CD4-positive, alpha-beta T cell (primary cell): Measurements from ENCODE around the gene LRP1B. TPM values are rescaled to one million over a fixed set of nuclear protein-coding genes. Genes with fewer than 3 reads are reported as not detected.

ENCODE experiments used
- ATAC-seq: fragments of 200-7000 bp; cut with Tn5 transposase; one replicate; pipeline ENCODE4 v1.10.0; 2022; ENCODE audit warnings: mild to moderate bottlenecking; ENCODE audit not compliant: poor library complexity
- CTCF ChIA-PET: fragments of 350-600 bp; sonication (Branson Sonifier 250); formaldehyde crosslinking; loops from one replicate; lab custom pipeline; 2021; ENCODE audit warnings: antibody characterized with exemption, inconsistent platforms; lab: Charles Lee
- POLR2A ChIA-PET: fragments of 350-600 bp; sonication (Branson Sonifier 250); formaldehyde crosslinking; loops from one replicate; lab custom pipeline; 2021; ENCODE audit warnings: antibody characterized with exemption, inconsistent platforms; lab: Charles Lee
- DNase-seq, 14 experiments: peaks; one replicate each; pipeline ENCODE4 v3.0.0-alpha.2; 2013 to 2020; ENCODE audit warnings: mixed read lengths in 2 of 14
- H3K27ac ChIP-seq, 2 donors: one replicate each; pipeline versions ENCODE4 v1.5.1 to v1.7.0; 2013; ENCODE audit warnings: low read length in 2 of 2, low read depth in 1 of 2, mild to moderate bottlenecking in 1 of 2
- H3K27me3 ChIP-seq, 2 experiments: 1 replicate in 1 of 2; 2 replicates in 1 of 2; pipeline versions ENCODE4 v1.6.1 to v1.7.0; 2013; ENCODE audit warnings: low read length in 2 of 2, control low read depth in 1 of 2, mild to moderate bottlenecking in 1 of 2, moderate library complexity in 1 of 2; ENCODE audit not compliant: insufficient read depth in 2 of 2, control insufficient read depth in 1 of 2
- H3K36me3 ChIP-seq: one replicate; pipeline ENCODE4 v1.6.1; 2013; ENCODE audit warnings: low read length, control low read depth; ENCODE audit not compliant: insufficient read depth
- H3K4me1 ChIP-seq: one replicate; pipeline ENCODE4 v1.6.1; 2013; ENCODE audit warnings: low read length, control low read depth; ENCODE audit not compliant: insufficient read depth
- H3K4me3 ChIP-seq: one replicate; pipeline ENCODE4 v1.5.1; 2013; ENCODE audit warnings: mild to moderate bottlenecking, low read length, moderate library complexity
- H3K9me3 ChIP-seq, 2 experiments: 1 replicate in 1 of 2; 2 replicates in 1 of 2; pipeline versions ENCODE4 v1.6.1 to v1.7.0; 2013; ENCODE audit warnings: low read length in 2 of 2, mild to moderate bottlenecking in 2 of 2, control low read depth in 1 of 2, moderate library complexity in 1 of 2; ENCODE audit not compliant: control insufficient read depth in 1 of 2, insufficient read depth in 1 of 2
- H3K27ac Mint-ChIP-seq: one replicate; pipeline ENCODE4 v1.8.0; 2020; ENCODE audit warnings: mixed read lengths
- H3K27me3 Mint-ChIP-seq: one replicate; pipeline ENCODE4 v1.8.0; 2021; ENCODE audit warnings: mixed read lengths
- H3K36me3 Mint-ChIP-seq: one replicate; pipeline ENCODE4 v1.8.0; 2021; ENCODE audit warnings: low read depth, mixed read lengths
- H3K4me1 Mint-ChIP-seq: one replicate; pipeline ENCODE4 v1.8.0; 2021; ENCODE audit warnings: low read depth, mixed read lengths
- H3K4me3 Mint-ChIP-seq: one replicate; pipeline ENCODE4 v1.8.0; 2020; ENCODE audit warnings: mild to moderate bottlenecking, mixed read lengths
- H3K9me3 Mint-ChIP-seq: one replicate; pipeline ENCODE4 v1.8.0; 2020; ENCODE audit warnings: mixed read lengths
- intact Hi-C, 2 experiments: fragments of 100-400 bp; cut with DNase I in 1 of 2; cut with micrococcal nuclease in 1 of 2; formaldehyde crosslinking; loops; one replicate each; pipeline versions ENCODE4 v1.15.1 to v1.9.0; 2023 to 2025; cut with DNase I, micrococcal nuclease
- total RNA-seq, 174 experiments: library from RNA in 2 of 174; stranded (reverse) in 2 of 174; gene quantifications; one replicate each; pipeline ENCODE4 v1.2.3 and lab custom pipeline; 2021 to 2026
- TF ChIP-seq, protein P1 (sequence below): fragments of 200-600 bp; IDR thresholded peaks from one replicate; pipeline ENCODE4 v1.8.0; 2022; ENCODE audit warnings: antibody characterized with exemption, mild to moderate bottlenecking

LRP1B gene
- total RNA-seq, 2 experiments from 2014 or later, result not detected

DNA sequence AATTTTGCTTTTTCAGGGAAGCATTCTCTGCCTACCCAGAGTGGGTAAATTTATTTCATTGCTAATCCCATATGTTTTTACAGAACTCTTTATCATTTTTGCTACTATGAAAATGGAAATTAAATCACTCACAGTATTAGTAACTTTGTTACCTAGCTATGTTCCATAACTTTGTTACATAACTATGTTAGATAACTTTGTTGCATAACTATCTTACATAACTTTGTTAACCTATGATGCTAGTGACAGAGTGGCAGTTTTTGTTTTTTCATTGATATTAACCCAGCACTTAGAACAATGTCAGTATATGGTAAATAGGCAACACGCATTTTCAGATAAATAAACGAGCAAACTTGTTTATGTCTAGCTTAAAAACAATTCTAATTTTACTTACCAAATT lies 286.6 kb downstream of the LRP1B start:
- ATAC-seq (no peak), DNase-seq (no peak)
- H3K36me3 ChIP-seq, result no peaks in the 10 kb centered on the region
- POLR2A ChIA-PET, result no interaction called here
- no peaks in the 10 kb centered on the region for H3K27me3 ChIP-seq
- H3K4me1 Mint-ChIP-seq, result no peaks in the 10 kb centered on the region
- peaks cover 2% of the 10 kb centered on the region for H3K9me3 Mint-ChIP-seq
- CTCF ChIA-PET, result no interaction called here
- H3K4me1 ChIP-seq, result no peaks in the 10 kb centered on the region
- no peak overlapping the region for H3K27ac Mint-ChIP-seq
- TF ChIP-seq, protein P1, sequence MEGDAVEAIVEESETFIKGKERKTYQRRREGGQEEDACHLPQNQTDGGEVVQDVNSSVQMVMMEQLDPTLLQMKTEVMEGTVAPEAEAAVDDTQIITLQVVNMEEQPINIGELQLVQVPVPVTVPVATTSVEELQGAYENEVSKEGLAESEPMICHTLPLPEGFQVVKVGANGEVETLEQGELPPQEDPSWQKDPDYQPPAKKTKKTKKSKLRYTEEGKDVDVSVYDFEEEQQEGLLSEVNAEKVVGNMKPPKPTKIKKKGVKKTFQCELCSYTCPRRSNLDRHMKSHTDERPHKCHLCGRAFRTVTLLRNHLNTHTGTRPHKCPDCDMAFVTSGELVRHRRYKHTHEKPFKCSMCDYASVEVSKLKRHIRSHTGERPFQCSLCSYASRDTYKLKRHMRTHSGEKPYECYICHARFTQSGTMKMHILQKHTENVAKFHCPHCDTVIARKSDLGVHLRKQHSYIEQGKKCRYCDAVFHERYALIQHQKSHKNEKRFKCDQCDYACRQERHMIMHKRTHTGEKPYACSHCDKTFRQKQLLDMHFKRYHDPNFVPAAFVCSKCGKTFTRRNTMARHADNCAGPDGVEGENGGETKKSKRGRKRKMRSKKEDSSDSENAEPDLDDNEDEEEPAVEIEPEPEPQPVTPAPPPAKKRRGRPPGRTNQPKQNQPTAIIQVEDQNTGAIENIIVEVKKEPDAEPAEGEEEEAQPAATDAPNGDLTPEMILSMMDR, result no peak
- no peaks in the 10 kb centered on the region for H3K36me3 Mint-ChIP-seq
- H3K27ac ChIP-seq, result no peak overlapping the region
- H3K9me3 ChIP-seq, result peaks cover 0 to 5% of the 10 kb centered on the region in 2 experiments
- intact Hi-C loops, result no loop called here
- H3K4me3 ChIP-seq, result no peak overlapping the region
- H3K27me3 Mint-ChIP-seq, result no peaks in the 10 kb centered on the region
- H3K4me3 Mint-ChIP-seq, result no peak overlapping the region

DNA sequence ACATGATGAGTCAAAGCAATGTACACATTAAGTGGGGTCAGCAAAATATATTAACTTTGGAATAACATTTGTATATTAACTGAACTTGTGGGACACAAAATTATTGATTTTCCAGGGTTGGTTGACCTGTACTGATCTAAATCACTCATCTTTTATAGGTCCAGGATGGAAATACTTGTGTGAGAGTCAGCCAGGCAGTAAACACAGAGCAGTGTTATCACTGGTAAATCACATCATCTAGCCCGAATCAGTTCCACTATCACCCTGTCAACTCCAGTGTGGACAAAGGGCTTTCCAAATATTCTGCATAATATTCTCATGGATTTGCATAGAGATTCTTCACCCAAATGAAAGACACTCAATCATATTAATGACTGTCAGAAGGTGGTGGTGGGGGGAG lies 295.7 kb downstream of the LRP1B start:
- POLR2A ChIA-PET, result no interaction called here
- TF ChIP-seq, protein P1, result no peak
- Mint-ChIP-seq H3K27me3 (no peaks in the 10 kb centered on the region), H3K4me3 (no peak overlapping the region), H3K36me3 (no peaks in the 10 kb centered on the region), H3K27ac (no peak overlapping the region), H3K4me1 (no peaks in the 10 kb centered on the region), H3K9me3 (peaks cover 2% of the 10 kb centered on the region)
- Histone ChIP-seq H3K4me1 (no peaks in the 10 kb centered on the region), H3K4me3 (no peak overlapping the region), H3K27me3 (no peaks in the 10 kb centered on the region), H3K9me3 (peaks cover 0 to 1% of the 10 kb centered on the region in 2 experiments), H3K27ac (no peak overlapping the region), H3K36me3 (no peaks in the 10 kb centered on the region)
- DNase-seq (no peak), ATAC-seq (no peak)
- CTCF ChIA-PET, result no interaction called here
- intact Hi-C loops, result no loop called here

DNA sequence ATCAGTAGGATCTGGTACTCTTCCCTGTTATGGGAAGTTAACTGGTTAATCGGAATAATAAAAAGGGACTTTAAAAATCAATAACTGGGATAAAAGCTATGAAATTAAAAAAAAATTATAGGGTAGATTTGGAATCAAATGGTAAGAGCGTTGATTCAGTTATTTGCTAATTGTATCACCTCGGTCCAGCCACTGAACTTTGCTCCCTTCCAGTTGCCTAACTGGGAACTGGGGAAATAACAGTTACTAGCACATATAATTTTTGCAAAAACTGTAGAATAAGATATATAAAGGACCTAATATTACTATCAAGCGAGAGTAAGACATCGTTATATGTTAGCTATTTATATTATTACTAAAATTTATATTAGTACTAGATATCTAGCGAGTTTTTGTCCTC lies 302.1 kb downstream of the LRP1B start:
- ATAC-seq, result no peak
- no peaks in the 10 kb centered on the region for H3K36me3 ChIP-seq
- Mint-ChIP-seq H3K36me3 (no peaks in the 10 kb centered on the region), H3K4me3 (no peak overlapping the region), H3K27me3 (no peaks in the 10 kb centered on the region), H3K9me3 (peaks cover 2% of the 10 kb centered on the region), H3K27ac (no peak overlapping the region), H3K4me1 (no peaks in the 10 kb centered on the region)
- H3K27me3 ChIP-seq, result no peaks in the 10 kb centered on the region
- H3K27ac ChIP-seq, result no peak overlapping the region
- POLR2A ChIA-PET, result no interaction called here
- H3K4me1 ChIP-seq, result no peaks in the 10 kb centered on the region
- intact Hi-C loops, result no loop called here
- no peak overlapping the region for H3K4me3 ChIP-seq
- CTCF ChIA-PET, result no interaction called here
- peaks cover 0 to 4% of the 10 kb centered on the region in 2 experiments for H3K9me3 ChIP-seq
- DNase-seq, result no peak
- TF ChIP-seq, protein P1, result no peak
